HG02884 (cell line): ENCODE measurements around the gene GNG3.
"Not testable (repeated sequence)": the region's sequence is repeated elsewhere in the genome, so short reads cannot be mapped to it uniquely, and the experiment has no call there.

Experiments
- ATAC-seq: cut with Tn5 transposase; IDR thresholded peaks from one replicate; pipeline ENCODE4 v1.9.1; 2021; ENCODE audit warnings: mild to moderate bottlenecking, moderate library complexity; ENCODE audit not compliant: unreplicated experiment

Gene GNG3

GRCh38 chr11:62687508-62688396 lies 19.7 kb upstream of the GNG3 start:
- no peak for ATAC-seq

- no peak for ATAC-seq
These were observed 19.0 kb upstream of the GNG3 start for GRCh38 chr11:62688491-62688890.

- ATAC-seq = no peak
These were observed 17.9 kb upstream of the GNG3 start, which contains the start of gene LRRN4CL for GRCh38 chr11:62689421-62690183. Gene LRRN4CL (minus strand): TSS chr11:62689530. CDS start chr11:62688508, 1,022 bp downstream.

GRCh38 chr11:62693624-62694023 lies 13.9 kb upstream of the GNG3 start:
- ATAC-seq = not testable (repeated sequence)

GRCh38 chr11:62694455-62695167 lies 12.9 kb upstream of the GNG3 start:
- ATAC-seq = no peak

GRCh38 chr11:62702246-62702645 lies 5.2 kb upstream of the GNG3 start:
- no peak for ATAC-seq

GRCh38 chr11:62703921-62704320 lies 3.6 kb upstream of the GNG3 start:
- ATAC-seq = not testable (repeated sequence)

- ATAC-seq = no peak
These were observed 2.1 kb upstream of the GNG3 start for GRCh38 chr11:62705413-62705812.

- peak; percentile 39 for ATAC-seq
These were observed 1.3 kb upstream of the GNG3 start for GRCh38 chr11:62705880-62706849.

- ATAC-seq = no peak
These were observed 627 bp upstream of the GNG3 start for GRCh38 chr11:62706850-62707247.

GRCh38 chr11:62708392-62708791 lies 916 bp downstream of the GNG3 start:
- no peak for ATAC-seq

GRCh38 chr11:62708793-62709192 lies 1.3 kb downstream of the GNG3 start:
- no peak for ATAC-seq

- peak; percentile 63 for ATAC-seq
These were observed 1.9 kb downstream of the GNG3 start for GRCh38 chr11:62709247-62710000.

GRCh38 chr11:62710001-62710345 lies 2.5 kb downstream of the GNG3 start:
- ATAC-seq = no peak

GRCh38 chr11:62712276-62712812 lies 4.9 kb downstream of the GNG3 start:
- ATAC-seq = no peak

- ATAC-seq = no peak
These were observed 5.4 kb downstream of the GNG3 start for GRCh38 chr11:62712861-62713260.

- ATAC-seq = no peak
These were observed 5.9 kb downstream of the GNG3 start for GRCh38 chr11:62713343-62713742.

- no peak for ATAC-seq
These were observed 8.0 kb downstream of the GNG3 start for GRCh38 chr11:62715150-62716130.
